Right renal cortex interstitium (tissue), 3 donors: ENCODE results near the gene UGT1A7. TPM values are rescaled to one million over a fixed set of nuclear protein-coding genes. Genes with fewer than 3 reads are reported as not detected.
"Not testable (repeated sequence)": the region's sequence is repeated elsewhere in the genome, so short reads cannot be mapped to it uniquely, and the experiment has no call there.

ENCODE experiments used
- DNase-seq, 3 donors: peaks; one replicate each; pipeline ENCODE4 v3.0.0-alpha.2; 2013; ENCODE audit warnings: low read depth in 3 of 3, low spot score in 2 of 3
- polyA plus RNA-seq, 3 donors: library from polyadenylated mRNA; unstranded; fragments of 120-200 nt; gene quantifications; one replicate each; pipeline ENCODE4 v1.2.1, GENCODE V29; 2013; ENCODE audit not compliant: insufficient read length in 3 of 3

UGT1A7 gene
- polyA plus RNA-seq, 3 donors: not detected

GRCh38 chr2:233679196-233679595 is 2.5 kb upstream of the UGT1A7 start:
- DNase-seq: no peak

GRCh38 chr2:233680361-233681045 is 1.2 kb upstream of the UGT1A7 start:
- DNase-seq: no peak

- no peak for DNase-seq
Measured at GRCh38 chr2:233684640-233685039, 2.9 kb downstream of the UGT1A7 start.

GRCh38 chr2:233686928-233687327 is 5.2 kb downstream of the UGT1A7 start:
- DNase-seq: no peak

- DNase-seq: no peak
Measured at GRCh38 chr2:233688341-233688740, 6.6 kb downstream of the UGT1A7 start.

- no peak for DNase-seq
Measured at GRCh38 chr2:233689031-233689430, 7.3 kb downstream of the UGT1A7 start.

GRCh38 chr2:233689501-233689900 is 7.8 kb downstream of the UGT1A7 start:
- DNase-seq: no peak

GRCh38 chr2:233690444-233690843 is 8.7 kb downstream of the UGT1A7 start:
- DNase-seq: no peak

- no peak for DNase-seq
Measured at GRCh38 chr2:233691443-233692433, 10.0 kb downstream of the UGT1A7 start.

GRCh38 chr2:233692648-233693047 is 10.9 kb downstream of the UGT1A7 start, which contains the start of gene UGT1A6:
Gene UGT1A6 (plus strand): TSS chr2:233692890. CDS start chr2:233693005, 115 bp downstream.
- DNase-seq: no peak

- no peak for DNase-seq
Measured at GRCh38 chr2:233693963-233694362, 12.3 kb downstream of the UGT1A7 start.

- DNase-seq: no peak
Measured at GRCh38 chr2:233698740-233699139, 17.0 kb downstream of the UGT1A7 start.

- no peak for DNase-seq
Measured at GRCh38 chr2:233699424-233700027, 17.8 kb downstream of the UGT1A7 start.

- no peak for DNase-seq
Measured at GRCh38 chr2:233700028-233700635, 18.4 kb downstream of the UGT1A7 start.

GRCh38 chr2:233700842-233701241 is 19.1 kb downstream of the UGT1A7 start:
- not testable (repeated sequence) for DNase-seq

- no peak for DNase-seq
Measured at GRCh38 chr2:233702238-233702637, 20.5 kb downstream of the UGT1A7 start.

GRCh38 chr2:233705911-233706506 is 24.3 kb downstream of the UGT1A7 start:
- no peak for DNase-seq

GRCh38 chr2:233706720-233707119 is 25.0 kb downstream of the UGT1A7 start:
- no peak for DNase-seq

GRCh38 chr2:233707940-233708644 is 26.4 kb downstream of the UGT1A7 start:
- DNase-seq: no peak

- DNase-seq: no peak
Measured at GRCh38 chr2:233708942-233709341, 27.2 kb downstream of the UGT1A7 start.
